Mammary epithelial cell (primary cell): ENCODE measurements around the gene TRPV3.

ENCODE experiments used
- CTCF ChIP-seq, 2 donors: IDR thresholded peaks in 1 of 2; conservative IDR thresholded peaks in 1 of 2; 2 replicates each; pipeline ENCODE4 v1.5.1; 2011 to 2012; ENCODE audit warnings: inconsistent platforms in 2 of 2, low read length in 2 of 2, mild to moderate bottlenecking in 2 of 2, control low read depth in 1 of 2, low read depth in 1 of 2; ENCODE audit not compliant: insufficient read depth in 1 of 2; ENCODE audit errors: extremely low read depth in 1 of 2
- EZH2 ChIP-seq: IDR thresholded peaks from 2 replicates; pipeline ENCODE4 v1.6.1; 2012; ENCODE audit warnings: low read length, inconsistent platforms, borderline replicate concordance

- TF ChIP-seq CTCF (conservative IDR thresholded peaks at IDR 0.05 in 1 of 2, IDR thresholded peaks at IDR 0.05 in 1 of 2; ENCODE audit: extremely low read depth in 1 of 2, insufficient read depth in 1 of 2, low read depth in 1 of 2, low read length in 2 of 2) (no peak), EZH2 (no peak)
Measured at GRCh38 chr17:3558603-3559269, 1.1 kb upstream of the TRPV3 start.
